ENCODE results near the gene HAUS5.
"Not testable (repeated sequence)": the region's sequence is repeated elsewhere in the genome, so short reads cannot be mapped to it uniquely, and the experiment has no call there.

HAUS5 gene

DNA sequence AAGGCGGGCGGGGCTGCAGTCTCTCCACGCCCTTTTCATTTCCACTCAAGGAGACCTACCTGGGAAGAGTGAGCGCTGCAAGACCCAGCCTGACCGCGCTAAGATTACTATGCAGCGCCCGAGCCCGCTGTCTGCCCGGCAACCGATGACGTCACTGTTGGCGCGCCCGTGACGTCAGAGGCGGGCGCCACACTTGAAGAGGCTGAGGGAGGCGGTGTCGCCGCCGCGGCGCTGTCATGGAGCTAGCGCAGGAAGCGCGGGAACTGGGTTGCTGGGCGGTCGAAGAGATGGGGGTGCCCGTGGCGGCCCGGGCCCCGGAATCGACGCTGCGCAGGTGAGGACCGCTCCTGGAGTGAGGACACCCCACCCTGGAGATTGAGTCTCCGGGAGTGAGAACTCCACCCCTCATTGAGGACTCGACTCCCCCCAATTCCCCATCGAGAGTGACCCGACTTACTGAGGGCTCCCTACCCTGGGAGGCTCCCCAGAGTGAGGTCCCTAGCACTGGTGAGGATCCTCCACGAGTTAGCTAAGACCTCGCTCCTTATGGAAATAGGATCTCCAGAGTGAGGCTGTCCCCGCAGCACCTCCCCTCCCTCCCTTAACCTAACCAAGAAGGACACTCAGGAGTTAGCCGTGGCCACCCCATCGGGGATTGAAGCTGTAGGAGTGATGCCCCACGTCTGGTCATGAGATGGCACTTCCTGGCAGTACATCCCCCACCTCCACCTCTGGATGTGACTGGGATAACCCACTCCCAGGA is at the start of gene HAUS5:
TSS of gene HAUS5 (plus strand) at position 177 of the 763 bp plus-strand sequence. CDS start at position 237, 60 bp downstream.
- peak; percentile 67 to 75 for DNase-seq (ENCODE audit: low read depth in 2 of 2)

- no peak for DNase-seq (ENCODE audit: low read depth in 2 of 2)
Observed at GRCh38 chr19:35562776-35563175, 49.8 kb upstream of the HAUS5 start.

GRCh38 chr19:35563207-35563829 is 49.2 kb upstream of the HAUS5 start, which contains the start of gene ATP4A:
TSS of gene ATP4A (minus strand) at chr19:35563658. CDS start at chr19:35563629, 29 bp downstream.
- no peak for DNase-seq (ENCODE audit: low read depth in 2 of 2)

GRCh38 chr19:35565016-35565856 is 47.3 kb upstream of the HAUS5 start:
- no peak for DNase-seq (ENCODE audit: low read depth in 2 of 2)

GRCh38 chr19:35566738-35567137 is 45.8 kb upstream of the HAUS5 start:
- no peak for DNase-seq (ENCODE audit: low read depth in 2 of 2)

DNA sequence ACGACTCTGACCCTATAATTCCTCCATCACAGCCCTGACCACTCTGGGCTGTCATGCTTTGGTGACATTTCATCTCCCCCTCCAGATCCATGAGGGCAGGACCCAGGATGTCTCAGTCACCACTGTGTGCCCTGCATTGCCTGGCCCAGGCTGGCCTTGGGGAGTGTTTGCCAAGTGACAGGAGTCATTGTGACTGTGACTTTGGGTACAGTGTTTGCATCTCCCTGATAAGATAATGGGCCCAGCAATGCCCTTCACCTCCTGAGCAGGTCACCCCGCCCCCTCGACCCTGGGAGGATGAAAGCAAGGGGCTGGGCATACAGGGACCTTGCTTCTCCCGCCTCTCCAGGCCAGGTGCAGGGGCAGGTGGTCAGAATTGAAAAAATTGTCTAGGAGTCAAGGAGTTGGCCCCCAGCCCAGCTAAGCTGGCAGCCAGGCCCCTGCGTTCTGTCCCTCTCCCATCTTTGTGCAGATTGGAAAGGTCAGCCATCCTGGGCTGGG is 43.2 kb upstream of the HAUS5 start:
- DNase-seq (ENCODE audit: low read depth in 2 of 2) = no peak

DNA sequence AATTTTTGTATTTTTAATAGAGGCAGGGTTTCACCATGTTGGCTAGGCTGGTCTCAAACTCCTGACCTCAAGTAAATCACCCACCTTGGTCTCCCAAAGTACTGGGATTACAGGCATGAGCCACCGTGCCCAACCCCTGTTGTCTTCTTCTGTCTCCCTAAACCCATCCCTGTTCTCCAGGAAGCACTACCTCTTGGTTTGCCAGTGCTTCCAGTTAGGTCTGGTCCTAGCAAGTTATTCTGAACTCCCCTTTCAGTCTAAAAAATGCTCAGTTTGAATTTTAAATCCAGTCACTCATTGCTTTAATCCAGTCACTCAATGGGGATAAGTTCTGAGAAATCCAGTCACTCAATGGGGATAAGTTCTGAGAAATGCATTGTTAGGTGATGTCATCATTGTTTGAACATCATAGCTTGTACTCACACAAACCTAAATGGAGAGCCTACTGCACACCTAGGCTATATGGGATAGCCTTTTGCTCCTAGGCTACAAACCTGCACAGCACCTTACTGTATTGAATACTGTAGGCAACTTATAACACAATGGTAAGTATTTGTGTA is 41.0 kb upstream of the HAUS5 start:
- no peak for DNase-seq (ENCODE audit: low read depth in 2 of 2)

DNA sequence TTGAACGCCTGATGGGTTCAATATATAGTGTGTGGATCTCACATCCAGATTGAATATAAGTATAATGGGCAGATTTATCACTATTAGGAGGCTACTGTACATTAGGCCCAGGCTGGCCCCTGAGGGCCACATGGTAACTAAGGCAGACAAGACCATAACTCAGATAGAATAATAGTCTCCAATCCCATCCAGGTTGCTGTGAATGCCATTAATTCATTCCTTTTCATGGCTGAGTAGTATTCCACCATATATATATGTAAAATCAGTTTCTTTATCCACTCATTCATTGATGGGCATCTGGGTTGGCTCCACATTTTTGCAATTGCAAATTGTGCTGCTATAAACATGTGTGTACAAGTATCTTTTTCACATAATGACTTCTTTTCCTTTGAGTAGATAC is 34.6 kb upstream of the HAUS5 start:
- DNase-seq (ENCODE audit: low read depth in 2 of 2) = no peak

DNA sequence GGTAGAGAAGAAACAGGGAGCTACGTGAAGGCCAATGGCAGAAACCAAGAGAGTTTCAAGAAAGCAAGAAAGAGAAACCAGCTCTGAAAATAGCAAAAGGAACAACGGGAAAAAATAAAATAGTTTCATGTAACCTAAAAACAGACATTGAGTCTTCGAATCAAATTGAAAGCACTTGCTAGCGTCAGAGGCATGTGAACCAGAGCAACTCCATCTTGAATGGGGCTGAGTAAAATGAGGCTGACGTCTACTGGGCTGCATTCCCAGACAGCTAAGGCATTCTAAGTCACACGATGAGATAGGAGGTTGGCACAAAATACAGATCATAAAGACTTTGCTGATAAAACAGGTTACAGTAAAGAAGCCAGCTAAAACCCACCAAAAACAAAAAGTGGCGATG is 33.8 kb upstream of the HAUS5 start:
- DNase-seq (ENCODE audit: low read depth in 2 of 2) = no peak

GRCh38 chr19:35582760-35583159 is 29.8 kb upstream of the HAUS5 start:
- DNase-seq (ENCODE audit: low read depth in 2 of 2) = no peak

GRCh38 chr19:35585848-35586247 is 26.7 kb upstream of the HAUS5 start, which contains the start of gene PMIS2:
TSS of gene PMIS2 (plus strand) at chr19:35586173. CDS start at chr19:35586260, 87 bp downstream.
- DNase-seq (ENCODE audit: low read depth in 2 of 2) = no peak

- no peak for DNase-seq (ENCODE audit: low read depth in 2 of 2)
Observed at GRCh38 chr19:35587321-35587720, 25.2 kb upstream of the HAUS5 start.

- no peak for DNase-seq (ENCODE audit: low read depth in 2 of 2)
Observed at GRCh38 chr19:35590875-35591274, 21.7 kb upstream of the HAUS5 start.

DNA sequence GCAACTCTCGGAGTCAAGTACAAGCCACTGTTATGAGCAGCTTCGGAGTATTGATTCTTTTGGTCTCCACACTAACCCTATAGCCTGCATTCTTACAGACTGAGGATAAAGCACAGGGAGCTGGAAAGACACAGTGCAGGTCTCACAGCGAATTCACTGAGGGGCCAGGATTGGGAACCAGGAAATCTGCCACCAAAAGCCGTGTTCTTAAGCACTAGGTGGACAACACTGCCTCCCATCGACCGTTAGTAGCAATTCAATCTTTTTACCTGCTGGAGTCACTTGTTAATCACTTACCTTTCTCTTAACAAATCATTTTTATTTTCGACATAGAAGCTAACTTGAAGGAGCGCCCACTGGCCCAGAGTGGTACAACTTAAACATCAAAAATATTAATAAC is 20.3 kb upstream of the HAUS5 start:
- DNase-seq (ENCODE audit: low read depth in 2 of 2) = no peak

GRCh38 chr19:35595026-35595425 is 17.5 kb upstream of the HAUS5 start:
- DNase-seq (ENCODE audit: low read depth in 2 of 2) = not testable (repeated sequence)

DNA sequence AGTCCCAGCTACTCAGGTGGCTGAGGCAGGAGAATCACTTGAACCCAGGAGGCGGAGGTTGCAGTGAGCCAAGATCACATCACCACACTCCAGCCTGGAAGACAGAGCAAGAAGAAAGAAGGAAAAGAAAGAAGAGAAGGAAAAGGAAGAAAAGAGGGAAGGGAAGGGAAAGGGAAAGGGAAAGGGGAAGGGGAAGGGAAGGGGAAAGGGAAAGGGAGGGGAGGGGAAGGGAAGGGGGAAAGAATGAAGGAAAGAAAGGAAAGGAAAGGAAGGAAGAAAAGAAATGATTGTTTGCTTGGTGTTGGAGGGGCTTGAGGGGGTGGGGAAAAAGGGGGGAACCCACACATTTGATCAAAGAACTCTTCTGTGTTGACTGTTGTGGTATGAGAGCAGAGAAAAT is 16.6 kb upstream of the HAUS5 start:
- no peak for DNase-seq (ENCODE audit: low read depth in 2 of 2)

- no peak for DNase-seq (ENCODE audit: low read depth in 2 of 2)
Observed at GRCh38 chr19:35596366-35596999, 16.1 kb upstream of the HAUS5 start.

DNA sequence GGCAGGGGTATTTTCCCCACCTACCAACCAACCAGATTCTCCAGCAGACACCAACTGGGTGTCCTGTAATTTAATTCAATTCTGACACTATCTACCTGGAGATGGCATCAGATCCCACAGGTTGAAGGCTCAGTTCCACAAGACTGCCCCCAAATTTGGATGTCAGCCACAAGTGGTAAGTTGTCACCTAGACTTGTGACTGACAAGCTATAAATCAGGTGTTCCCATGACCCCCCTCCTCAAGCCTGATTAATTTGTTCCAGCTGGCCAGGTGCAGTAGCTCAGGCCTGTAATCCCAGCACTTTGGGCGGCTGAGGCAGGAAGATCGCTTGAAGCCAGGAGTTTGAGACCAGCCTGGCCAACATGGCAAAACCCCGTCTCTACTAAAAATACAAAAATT is 10.6 kb upstream of the HAUS5 start:
- DNase-seq (ENCODE audit: low read depth in 2 of 2) = no peak

GRCh38 chr19:35604436-35604835 is 8.1 kb upstream of the HAUS5 start:
- DNase-seq (ENCODE audit: low read depth in 2 of 2) = not testable (repeated sequence)

DNA sequence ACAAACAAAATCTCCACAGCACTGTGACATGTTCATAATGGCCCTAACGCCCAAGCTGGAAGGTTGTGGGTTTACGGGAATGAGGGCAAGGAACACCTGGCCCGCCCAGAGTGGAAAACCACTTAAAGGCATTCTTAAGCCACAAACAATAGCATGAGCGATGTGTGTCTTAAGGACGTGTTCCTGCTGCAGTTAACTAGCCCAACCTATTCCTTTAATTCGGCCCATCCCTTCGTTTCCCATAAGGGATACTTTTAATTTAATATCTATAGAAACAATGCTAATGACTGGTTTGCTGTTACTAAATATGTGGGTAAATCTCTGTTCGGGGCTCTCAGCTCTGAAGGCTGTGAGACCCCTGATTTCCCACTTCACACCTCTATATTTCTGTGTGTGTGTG is 5.4 kb upstream of the HAUS5 start:
- DNase-seq (ENCODE audit: low read depth in 2 of 2) = not testable (repeated sequence)

- DNase-seq (ENCODE audit: low read depth in 2 of 2) = no peak
Observed at GRCh38 chr19:35607661-35608060, 4.9 kb upstream of the HAUS5 start.
